Activated CD4-positive, alpha-beta T cell treated with anti-CD3 and anti-CD28 coated beads, Interleukin-2, amount 50 U/mL, for 48 hours (primary cell): ENCODE results near the gene ITGA1.
"Not testable (repeated sequence)": the region's sequence is repeated elsewhere in the genome, so short reads cannot be mapped to it uniquely, and the experiment has no call there.

Experiments
- DNase-seq, 2 experiments: peaks; one replicate each; pipeline ENCODE4 v3.0.0-alpha.2; 2020

ITGA1 gene

GRCh38 chr5:52802272-52802973 lies 14.7 kb downstream of the ITGA1 start:
- no peak for DNase-seq

DNA sequence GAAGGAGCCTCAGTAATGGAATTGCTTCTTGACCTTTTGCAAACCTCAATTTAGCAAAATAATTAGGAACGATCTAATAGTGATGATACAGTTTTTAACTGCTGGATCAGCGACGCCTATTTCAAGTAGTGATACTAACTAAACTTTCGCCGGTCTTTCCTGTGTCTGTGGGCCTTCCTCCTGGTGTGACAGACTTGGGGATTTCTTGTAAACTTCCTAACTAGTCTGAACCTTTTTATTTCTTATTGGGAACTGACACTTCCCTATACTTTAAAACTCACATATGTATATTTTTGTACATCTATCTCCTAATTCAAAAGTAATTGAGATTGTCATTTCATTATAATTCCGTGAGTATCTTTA lies 15.2 kb downstream of the ITGA1 start:
- no peak for DNase-seq

GRCh38 chr5:52804387-52804791 lies 16.7 kb downstream of the ITGA1 start:
- no peak for DNase-seq

DNA sequence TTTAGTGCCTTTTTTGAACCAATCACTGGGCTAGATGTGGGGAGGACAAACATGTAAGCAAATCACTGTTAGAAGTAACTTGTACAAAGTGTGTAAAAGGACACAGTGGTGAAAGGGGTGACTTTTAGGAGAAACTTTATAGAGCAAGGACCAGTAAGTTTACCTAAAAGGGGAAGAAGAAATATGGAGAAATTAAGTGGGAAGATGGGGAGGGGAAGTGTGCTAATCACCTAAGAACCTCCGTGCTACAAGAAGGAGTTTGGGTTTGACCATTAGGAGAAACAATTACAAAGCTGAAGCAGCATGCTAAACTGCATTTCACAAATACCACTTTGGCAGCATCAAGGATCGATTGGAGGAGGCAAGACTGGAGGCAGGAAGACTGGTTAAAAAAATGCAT lies 17.3 kb downstream of the ITGA1 start:
- no peak for DNase-seq

DNA sequence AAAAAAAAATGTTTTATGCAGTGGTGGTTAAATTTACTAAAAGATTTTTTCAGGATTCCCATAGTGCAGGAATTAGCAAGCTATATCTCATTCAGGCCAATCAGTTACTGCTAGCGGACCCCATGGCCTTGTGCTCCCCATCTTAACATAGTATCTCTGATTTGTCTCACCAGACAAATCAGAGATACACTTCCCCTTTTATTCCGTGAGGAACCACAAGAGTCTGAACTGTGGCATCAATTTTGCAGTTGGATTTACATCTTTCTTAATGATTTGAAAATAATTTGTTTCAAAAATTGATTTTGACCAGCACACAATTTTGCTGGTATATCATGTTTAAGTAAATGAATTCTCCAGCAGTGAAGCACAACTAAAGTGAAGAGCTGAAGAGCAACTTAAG lies 17.9 kb downstream of the ITGA1 start:
- DNase-seq, result no peak

DNA sequence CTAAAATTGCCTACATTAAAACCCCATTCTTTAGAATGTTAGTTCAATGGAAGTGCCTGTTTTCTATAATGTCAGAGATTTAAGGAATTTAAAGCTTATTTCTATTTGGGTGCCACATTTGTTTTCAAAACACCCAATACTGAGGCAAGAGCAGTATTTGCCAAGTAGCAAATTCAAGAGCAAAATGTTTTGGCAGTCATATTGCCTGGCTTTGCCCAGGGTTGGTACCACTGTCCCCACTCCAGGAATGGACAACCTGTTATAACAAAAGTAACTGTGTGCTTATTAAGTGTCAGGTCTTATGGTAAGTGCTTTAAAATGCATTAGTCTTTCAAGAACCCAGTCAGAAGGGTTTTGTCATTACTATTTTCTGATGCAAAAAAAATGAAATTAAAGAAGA lies 19.3 kb downstream of the ITGA1 start:
- no peak for DNase-seq

GRCh38 chr5:52807723-52808122 lies 20.0 kb downstream of the ITGA1 start:
- no peak for DNase-seq

DNA sequence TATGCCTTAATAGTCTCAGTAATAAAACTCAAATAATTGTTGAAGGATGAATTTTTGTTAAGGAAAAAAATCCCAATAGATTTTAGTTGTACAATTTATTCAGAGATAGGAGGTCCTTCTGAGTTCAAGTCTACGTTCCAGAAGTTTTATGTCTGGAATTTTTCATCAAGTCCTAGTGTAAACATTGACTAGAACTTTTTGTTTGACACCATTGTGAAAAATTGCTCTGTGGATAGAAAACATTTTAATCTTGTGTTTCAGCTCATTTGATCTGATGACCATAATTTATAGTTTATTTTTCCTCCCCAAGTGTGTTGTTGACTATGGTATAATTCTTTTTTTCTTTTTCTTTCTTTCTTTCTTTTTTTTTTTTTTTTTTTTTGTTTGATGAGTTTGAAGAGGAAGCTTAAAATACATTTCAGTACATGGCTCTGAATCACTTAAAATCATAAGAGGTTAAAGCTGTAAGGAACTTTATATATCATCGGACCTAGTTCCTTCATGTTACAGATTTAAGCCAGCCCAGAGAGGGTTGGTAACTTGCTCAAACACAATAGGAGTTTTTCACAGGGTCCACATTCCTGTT lies 20.7 kb downstream of the ITGA1 start:
- no peak for DNase-seq

DNA sequence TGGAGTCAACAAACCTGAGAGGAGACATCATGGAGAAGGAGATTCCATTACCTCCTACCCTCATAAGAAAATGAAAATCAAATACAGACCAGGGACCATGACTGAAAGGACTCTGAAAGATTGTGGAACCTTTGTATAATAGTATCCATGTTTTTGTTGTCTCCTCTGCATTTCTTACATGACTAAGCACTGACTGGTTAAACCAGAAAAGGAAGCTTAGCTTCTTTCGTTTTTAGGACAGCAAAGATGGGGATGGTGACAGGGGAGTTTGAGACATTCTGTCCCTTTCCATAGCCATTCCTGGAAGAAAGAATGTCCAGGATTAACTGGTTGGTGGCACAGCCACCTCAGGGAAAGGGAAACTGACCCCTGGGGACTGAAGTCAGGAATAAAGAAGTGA lies 22.2 kb downstream of the ITGA1 start:
- DNase-seq, result no peak

- no peak for DNase-seq
Observed at GRCh38 chr5:52810426-52810825, 22.7 kb downstream of the ITGA1 start.

- no peak for DNase-seq
Observed at GRCh38 chr5:52811067-52811749, 23.5 kb downstream of the ITGA1 start.

GRCh38 chr5:52814352-52815148 lies 26.8 kb downstream of the ITGA1 start:
- no peak for DNase-seq

DNA sequence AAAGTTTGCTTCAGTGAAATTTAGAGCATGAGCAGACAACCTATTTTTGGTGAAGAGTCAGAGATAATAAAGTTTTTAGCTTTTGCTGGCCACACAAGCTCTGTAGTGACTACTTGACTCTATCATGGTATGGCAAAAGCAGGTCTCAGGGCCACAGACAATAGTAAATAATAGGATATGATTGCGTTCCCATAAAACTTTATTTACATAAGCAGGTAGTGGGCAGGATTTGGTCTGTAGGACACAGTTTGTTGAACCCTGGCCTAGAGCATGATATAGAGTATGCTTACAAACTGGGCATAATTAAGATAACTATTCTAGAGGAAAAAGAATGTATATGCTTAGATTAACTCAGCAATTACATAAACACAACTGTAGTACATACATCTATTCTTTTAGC lies 30.1 kb downstream of the ITGA1 start:
- DNase-seq, result no peak

GRCh38 chr5:52818360-52818759 lies 30.6 kb downstream of the ITGA1 start:
- DNase-seq, result no peak

- not testable (repeated sequence) for DNase-seq
Observed at GRCh38 chr5:52818807-52819206, 31.1 kb downstream of the ITGA1 start.

- DNase-seq, result no peak
Observed at GRCh38 chr5:52821901-52822300, 34.2 kb downstream of the ITGA1 start.

DNA sequence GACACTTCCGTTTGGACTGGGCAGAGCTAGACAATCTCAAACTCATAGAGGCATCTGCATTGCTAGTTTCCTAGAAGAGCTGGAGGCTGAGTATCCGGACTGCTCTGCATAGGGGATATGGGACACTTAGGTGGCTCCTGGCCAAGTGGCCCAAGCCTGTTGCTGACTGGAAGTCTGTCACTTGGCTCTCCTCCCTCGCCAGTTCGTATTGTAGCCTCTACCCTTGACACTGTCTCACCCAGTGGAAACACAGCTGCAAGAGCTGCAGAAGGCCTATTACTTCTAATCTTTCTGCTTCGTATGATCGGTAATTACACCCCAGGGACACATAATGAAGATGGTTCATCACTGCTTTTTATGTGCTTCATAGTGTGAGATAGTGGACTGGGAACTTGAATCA lies 34.7 kb downstream of the ITGA1 start:
- DNase-seq, result no peak

- no peak for DNase-seq
Observed at GRCh38 chr5:52824827-52825226, 37.1 kb downstream of the ITGA1 start.

- no peak for DNase-seq
Observed at GRCh38 chr5:52825826-52826225, 38.1 kb downstream of the ITGA1 start.

GRCh38 chr5:52827815-52828214 lies 40.1 kb downstream of the ITGA1 start:
- no peak for DNase-seq

DNA sequence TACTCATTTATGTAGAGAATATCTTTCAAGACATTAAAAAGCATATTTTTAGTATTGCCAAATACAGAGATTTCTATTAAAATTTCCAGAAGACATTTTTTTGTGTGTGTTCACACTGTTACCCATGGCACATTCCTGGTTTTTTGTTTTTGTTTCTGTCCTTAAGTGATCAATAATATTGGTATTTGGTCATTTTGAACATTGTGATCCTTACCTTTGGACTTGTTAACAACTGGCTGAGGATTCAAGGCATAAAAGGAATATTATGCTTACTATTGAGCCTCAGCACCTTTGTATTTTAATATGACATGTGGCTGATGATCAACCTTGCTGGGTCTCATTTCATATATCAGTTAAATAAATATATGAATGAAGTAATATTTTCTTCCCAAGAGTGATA lies 41.9 kb downstream of the ITGA1 start:
- no peak for DNase-seq

- DNase-seq, result no peak
Observed at GRCh38 chr5:52830650-52831049, 42.9 kb downstream of the ITGA1 start.

- no peak for DNase-seq
Observed at GRCh38 chr5:52831786-52832511, 44.2 kb downstream of the ITGA1 start.
